ENCODE data around the gene MAP4K4.

The MAP4K4 gene

GRCh38 chr2:101692766-101693165 lies 4.7 kb upstream of the MAP4K4 start:
- DNase-seq (ENCODE audit: low spot score): no peak

DNA sequence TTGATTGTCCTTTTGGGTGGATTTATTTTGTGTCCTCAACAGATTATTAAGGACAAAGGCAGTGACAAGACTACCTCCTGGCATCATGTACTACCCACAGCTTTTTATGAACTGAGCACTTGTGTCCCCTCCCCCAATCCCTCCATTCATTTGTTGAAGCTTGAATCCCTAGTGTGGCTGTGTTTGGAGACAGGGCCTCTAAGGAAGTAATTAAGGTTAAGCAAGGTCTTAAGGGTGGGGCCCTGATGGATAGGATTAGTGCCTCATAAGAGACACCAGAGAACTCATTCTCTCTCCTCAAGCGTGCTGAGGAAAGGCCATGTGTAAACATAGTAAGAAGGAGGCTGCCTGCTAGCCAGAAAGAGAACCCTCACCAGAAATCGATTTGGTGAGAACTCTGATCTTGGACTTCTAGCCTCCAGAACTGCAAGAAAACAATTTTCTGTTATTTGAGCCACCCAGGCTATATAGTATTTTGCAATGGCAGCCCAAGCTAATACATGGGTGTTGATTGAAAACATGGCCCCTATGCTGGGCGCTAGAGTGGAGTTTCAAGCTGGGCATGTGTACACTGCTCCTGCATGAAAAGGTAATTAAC lies 3.4 kb upstream of the MAP4K4 start:
- no peak for DNase-seq (ENCODE audit: low spot score)

DNA sequence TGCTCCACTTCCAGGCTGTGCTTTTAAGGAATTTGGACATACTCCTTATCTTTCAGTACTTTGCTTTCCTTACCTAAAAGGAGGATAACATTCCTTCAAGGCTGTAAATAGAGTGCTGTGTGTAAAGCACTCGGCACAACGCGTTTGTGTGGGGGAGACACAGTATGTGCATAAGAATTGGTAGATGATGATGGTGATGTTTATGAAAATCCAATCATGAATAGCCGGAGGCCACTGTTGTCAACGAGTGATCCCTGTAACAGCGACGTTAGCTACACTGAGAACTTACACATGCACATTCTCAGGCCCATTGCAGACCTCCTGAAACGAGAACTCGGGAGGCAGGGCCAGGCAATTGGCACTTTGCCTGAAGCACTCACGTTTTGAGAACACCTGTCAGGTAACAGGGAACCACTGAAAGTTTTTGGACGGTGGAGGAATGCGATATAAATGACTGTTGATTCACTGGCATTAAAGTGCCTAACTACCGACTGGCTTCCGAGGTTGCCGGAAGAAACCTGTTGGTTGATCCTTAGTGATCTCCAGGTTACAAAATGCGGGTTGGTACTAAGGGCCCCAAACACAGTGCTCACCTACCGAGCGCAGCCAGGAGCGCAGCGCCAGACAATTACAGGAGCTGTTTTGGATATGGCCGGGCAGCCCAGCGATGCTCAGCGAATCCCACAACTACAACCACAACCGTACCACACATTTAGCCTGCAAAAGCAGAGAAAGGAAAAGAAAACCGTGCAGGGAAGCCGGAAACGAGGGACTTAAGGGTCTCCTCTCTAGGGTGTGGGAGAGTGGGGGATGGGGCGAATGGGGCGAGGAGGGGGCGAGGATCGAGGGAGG lies 1.0 kb upstream of the MAP4K4 start:
- peak; percentile 37 for DNase-seq (ENCODE audit: low spot score)

DNA sequence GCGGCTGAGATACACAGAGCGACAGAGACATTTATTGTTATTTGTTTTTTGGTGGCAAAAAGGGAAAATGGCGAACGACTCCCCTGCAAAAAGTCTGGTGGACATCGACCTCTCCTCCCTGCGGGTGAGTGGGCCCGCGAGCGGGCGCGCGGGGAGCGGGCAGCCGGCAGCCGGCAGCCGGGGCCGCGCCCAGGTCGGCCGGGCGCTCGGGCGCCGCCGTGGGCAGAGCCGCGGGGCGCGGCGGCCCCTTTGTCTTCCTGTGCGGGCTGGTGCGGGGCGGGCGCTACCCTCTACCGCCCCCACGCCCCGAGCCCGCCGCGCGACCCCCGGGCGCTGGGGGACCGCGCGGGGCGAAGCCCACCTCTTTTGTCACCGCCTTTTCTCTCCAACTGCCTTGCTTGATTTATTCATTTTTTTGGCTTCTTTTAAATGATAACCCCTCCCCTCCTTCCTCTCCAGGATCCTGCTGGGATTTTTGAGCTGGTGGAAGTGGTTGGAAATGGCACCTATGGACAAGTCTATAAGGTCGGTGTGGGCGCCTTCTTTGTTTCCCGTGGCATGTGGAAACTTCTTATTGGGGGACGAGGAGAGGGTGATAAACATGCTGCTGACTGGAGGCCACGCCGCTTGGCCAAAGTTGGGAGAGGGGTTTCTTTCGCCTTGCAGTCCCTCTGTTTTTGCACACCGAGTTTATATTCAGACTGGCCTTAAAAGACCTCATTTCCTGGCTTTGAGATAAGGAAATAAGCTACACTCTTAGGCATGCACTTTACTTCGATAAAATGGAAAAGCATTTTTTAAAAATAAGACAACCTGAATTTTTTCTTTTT lies 722 bp downstream of the MAP4K4 start:
- DNase-seq (ENCODE audit: low spot score): peak; percentile 57

DNA sequence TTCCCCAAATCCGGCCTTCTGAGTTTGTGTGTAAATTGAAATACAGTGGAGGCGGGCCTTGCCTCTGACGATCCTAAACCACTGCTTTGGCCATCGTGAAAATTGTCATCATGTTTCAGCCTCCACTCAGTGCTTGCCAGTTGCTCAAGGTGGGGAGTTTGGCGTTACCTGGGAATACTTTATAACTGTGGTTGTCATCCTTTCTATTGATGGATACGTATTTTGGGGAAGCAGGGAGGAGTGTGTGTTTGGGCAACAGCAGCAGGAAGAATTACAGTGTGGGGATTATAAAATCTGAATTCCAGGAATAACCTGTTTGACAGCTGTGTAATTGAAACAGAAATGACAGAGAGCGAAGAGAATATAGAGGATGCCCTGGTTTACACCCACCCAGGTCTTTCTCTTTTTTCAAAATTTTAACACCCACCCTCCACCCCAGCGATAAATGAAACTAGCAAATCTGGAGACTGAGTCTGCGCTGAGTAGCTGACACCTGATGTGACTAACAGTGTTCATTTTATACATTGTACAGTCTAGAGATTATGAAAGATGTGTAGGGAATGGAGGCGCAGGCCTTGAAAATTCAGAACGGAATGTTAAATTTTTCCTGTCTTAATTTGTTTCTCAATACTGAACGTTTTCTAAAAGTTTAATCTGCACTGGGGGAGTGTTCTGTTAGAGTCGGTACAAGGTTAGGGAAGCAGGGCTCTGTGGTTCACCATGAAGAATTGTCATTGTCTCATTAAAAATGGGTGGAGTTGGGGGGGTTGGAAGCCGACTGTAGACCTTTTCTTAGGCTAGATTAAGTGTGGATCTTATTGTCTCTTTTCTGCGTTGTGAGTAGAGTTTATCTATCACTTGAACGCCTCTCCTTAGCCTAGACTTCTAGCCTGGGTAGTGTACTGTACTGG lies 1.6 kb downstream of the MAP4K4 start:
- peak; percentile 24 for DNase-seq (ENCODE audit: low spot score)

DNA sequence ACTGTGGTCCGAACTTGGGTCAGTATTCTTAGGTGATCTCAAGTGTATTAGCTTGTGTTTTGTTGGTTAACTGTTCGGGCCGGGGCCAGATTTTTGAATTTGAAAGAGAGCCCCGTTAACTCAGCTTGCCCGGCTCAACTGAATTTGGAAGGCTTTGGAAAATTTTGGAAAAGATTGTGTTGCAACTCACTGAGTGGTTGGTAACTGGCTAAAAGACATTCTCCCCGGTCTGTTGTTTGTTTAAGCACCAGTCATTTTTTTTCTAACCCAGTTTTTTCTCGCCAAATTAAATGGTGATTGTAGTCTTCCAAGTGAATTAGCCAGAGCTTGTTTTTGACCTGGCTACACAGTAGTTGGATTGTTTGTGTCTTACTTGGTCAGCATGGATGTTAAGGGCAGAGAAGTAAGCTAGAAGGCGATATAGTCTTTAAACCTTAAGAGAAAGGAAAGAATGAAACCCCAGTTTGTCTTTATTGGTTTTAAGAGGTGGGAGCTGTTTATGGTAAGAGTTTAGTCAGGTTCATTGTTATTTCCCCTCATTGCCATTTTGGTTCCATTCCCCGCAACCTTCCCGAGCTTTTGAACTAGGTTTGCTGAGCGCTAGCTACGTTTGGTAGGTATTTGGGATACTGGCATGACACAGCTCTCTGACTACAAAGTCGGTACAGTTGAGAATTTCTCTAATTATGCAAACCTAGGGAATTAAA lies 2.4 kb downstream of the MAP4K4 start:
- DNase-seq (ENCODE audit: low spot score): peak; percentile 34

DNA sequence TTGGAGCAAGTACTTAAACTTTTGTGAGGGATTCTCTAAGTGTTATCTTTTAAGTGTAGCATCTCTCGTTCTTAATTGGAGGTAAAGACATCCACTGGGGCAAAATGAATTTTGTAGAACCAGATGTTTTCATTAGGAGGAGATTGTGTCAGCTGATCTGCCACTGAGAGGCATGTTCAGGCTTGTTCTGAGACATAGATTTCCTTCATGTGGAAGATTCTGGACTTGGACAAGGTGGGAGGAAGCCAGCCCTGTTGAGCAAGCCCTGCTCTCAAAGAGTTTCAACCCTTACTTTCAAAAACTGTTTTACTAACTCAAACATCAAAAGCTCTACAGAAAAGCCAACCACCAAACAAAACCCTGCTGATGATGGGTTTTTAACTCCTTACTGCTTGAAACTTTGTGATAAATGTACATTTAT lies 6.5 kb downstream of the MAP4K4 start:
- DNase-seq (ENCODE audit: low spot score): peak; percentile 77

GRCh38 chr2:101704816-101705578 lies 7.5 kb downstream of the MAP4K4 start:
- peak; percentile 21 for DNase-seq (ENCODE audit: low spot score)

DNA sequence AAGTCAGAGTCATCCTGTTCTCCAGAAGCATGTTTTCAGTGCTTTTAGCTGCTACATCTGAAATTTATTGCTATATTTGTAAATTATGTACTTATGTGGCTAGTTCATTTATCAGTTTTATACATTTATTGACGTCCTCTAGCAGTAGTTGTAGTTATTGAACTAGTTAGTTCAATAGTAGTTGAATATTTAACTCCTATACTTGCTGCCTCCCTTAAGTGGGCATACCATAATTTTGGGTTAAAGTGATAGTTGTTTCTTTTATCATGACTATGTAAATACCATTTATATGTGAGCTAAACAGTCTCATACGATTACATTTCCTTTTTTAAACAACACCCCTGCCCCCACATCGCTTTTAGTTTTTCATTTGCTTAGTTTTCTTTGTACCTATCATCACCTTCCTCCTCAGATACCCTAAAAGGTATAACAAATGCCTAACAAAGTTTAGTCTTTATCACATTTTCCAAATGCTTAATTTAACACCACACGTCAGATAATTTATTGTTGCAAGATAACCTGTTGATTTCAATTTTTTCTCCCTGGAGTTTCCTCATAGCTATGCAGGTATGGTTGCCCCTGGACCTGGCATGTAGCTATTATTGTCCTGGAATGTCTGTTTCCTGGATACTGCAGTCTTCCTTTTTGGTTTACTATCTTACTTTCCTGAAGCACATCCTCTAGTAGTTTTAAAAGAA lies 8.8 kb downstream of the MAP4K4 start:
- no peak for DNase-seq (ENCODE audit: low spot score)

DNA sequence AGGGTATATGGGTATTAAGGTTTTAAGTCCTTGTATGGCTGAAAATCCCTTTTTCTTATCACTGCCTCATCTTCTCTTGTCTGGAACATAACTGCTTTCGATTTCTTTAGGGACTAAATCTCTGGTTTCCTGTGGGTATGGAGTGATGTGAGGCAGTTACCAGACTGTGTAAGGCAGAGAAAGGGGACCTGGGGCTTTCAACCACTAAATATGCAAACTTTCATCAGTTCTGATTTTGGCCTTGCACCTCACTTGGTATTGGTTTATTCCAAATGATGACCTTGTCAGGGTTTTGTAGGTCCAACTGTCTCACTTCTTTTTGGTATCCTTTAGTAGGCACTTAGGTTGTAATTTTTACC lies 9.3 kb downstream of the MAP4K4 start:
- DNase-seq (ENCODE audit: low spot score): no peak

DNA sequence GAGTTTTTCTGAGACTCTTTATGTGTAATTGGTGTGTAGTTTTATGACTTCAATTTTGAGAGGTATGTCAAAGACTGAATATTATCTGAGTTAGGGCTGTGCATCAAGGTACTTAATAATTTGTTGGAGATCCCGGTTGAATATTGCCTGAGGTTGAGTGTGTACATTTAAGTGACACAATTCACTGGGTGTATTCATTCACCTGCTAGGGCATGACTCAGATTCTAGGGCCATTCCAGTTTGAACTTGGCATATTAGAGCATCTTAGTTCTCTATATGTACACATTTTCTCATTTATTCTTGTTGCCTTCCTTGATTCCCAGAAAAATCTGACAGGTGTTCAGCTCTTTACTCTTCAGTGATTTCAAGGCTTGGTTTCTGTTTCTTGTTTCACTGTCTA lies 12.5 kb downstream of the MAP4K4 start:
- no peak for DNase-seq (ENCODE audit: low spot score)

- peak; percentile 29 for DNase-seq (ENCODE audit: low spot score)
These were observed 13.2 kb downstream of the MAP4K4 start for GRCh38 chr2:101710471-101711318.

GRCh38 chr2:101714118-101714517 lies 16.6 kb downstream of the MAP4K4 start:
- DNase-seq (ENCODE audit: low spot score): no peak

DNA sequence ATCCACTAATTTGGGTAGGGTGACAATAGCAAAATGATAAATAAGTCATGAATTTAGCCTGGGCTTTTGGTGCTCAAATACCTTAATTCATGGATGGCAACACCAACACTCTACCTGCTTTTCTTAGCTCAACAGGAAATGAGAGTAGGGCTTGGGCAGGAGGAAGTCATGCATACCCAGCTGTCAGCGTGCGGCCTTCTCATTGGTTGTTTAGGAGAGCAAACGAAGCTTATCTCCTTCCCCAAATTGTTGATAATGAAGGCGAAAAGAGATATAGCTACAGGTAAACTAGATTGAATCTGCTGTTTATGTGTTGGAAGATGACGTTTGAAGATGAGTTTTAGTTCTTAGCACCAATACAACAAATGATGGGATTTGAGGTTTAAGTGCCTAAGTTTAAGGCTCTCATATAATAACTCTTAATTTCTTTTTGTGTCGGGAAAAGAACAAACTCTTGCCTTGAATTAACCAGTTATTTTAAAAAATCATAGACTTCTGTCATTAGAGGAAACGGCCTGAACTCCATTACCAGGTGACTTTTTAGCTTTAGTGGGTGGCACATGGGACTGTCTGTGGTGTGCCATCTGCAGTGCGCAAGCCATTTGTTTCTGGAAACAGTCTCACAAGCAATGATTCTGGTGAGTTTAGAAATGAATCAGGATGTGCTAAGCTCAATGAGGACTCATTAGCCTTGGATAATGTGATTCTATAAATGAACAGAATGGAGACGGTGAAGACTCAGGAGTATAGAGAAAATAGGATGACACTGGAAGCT lies 19.8 kb downstream of the MAP4K4 start:
- no peak for DNase-seq (ENCODE audit: low spot score)

GRCh38 chr2:101718479-101718878 lies 21.0 kb downstream of the MAP4K4 start:
- DNase-seq (ENCODE audit: low spot score): no peak

GRCh38 chr2:101718993-101719571 lies 21.6 kb downstream of the MAP4K4 start:
- peak; percentile 25 for DNase-seq (ENCODE audit: low spot score)

GRCh38 chr2:101720732-101721131 lies 23.2 kb downstream of the MAP4K4 start:
- peak; percentile 40 for DNase-seq (ENCODE audit: low spot score)

DNA sequence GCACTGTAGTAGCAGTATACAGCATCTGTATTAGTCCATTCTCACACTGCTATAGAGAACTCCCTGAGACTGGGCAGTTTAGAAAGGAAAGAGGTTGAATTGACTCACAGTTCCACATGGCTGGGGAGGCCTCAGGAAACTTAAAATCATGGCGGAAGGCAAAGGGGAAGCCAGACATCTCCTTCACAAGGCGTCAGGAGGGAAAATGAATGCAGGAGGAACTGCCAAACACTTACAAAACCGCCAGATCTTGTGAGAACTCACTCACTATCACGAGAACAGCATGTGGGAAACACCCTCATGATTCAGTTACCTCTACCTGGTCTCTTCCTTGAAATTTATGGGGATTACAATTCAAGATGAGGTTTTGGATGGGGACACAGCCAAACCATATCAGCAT lies 25.4 kb downstream of the MAP4K4 start:
- DNase-seq (ENCODE audit: low spot score): no peak

Measured in AG20443 (cell line).